Adrenal gland (tissue), 5 donors: ENCODE results near the gene ATP9A.
"Not testable (repeated sequence)": the region's sequence is repeated elsewhere in the genome, so short reads cannot be mapped to it uniquely, and the experiment has no call there.

ENCODE experiments used
- CTCF ChIP-seq, 6 experiments: fragments of 450-650 bp in 4 of 6; fragments of 200-600 bp in 2 of 6; sonication (generic) in 1 of 6; IDR thresholded peaks; 1 replicate in 5 of 6; 2 replicates in 1 of 6; pipeline versions ENCODE4 v1.5.1 to v1.8.0; 2016 to 2021; ENCODE audit warnings: antibody characterized with exemption in 6 of 6, mild to moderate bottlenecking in 2 of 6, moderate library complexity in 1 of 6
- POLR2A ChIP-seq, 2 donors: fragments of 450-650 bp; IDR thresholded peaks; one replicate each; pipeline ENCODE4 v1.6.1; 2017; ENCODE audit warnings: antibody characterized with exemption in 2 of 2, mild to moderate bottlenecking in 2 of 2, moderate library complexity in 1 of 2
- donor health status: DM: no; HTN: no; CAD: no.

- not testable (repeated sequence) for TF ChIP-seq CTCF, POLR2A (IDR thresholded peaks at IDR 0.05)
These were observed 10.1 kb upstream of the ATP9A start for GRCh38 chr20:51778229-51778759.
